H1 (cell line): ENCODE data around the gene QRSL1. TPM values are rescaled to one million over a fixed set of nuclear protein-coding genes. Genes with fewer than 3 reads are reported as not detected.

ENCODE experiments used
- CTCF ChIA-PET: fragments of 300-600 bp; sonication (Branson Sonifier 250); formaldehyde crosslinking; loops from one replicate; lab custom pipeline; 2021; ENCODE audit not compliant: partially characterized antibody; lab: Charles Lee
- POLR2A ChIA-PET: fragments of 300-600 bp; sonication (Branson Sonifier 250); formaldehyde crosslinking; loops from one replicate; lab custom pipeline; 2021; ENCODE audit warnings: inconsistent platforms; ENCODE audit not compliant: partially characterized antibody; lab: Charles Lee
- DNase-seq, 2 experiments: peaks; one replicate each; pipeline versions ENCODE4 v3.0.0 to v3.0.0-alpha.2; 2010 to 2022; ENCODE audit warnings: low spot score in 2 of 2, low read depth in 1 of 2, mixed read lengths in 1 of 2
- FAIRE-seq: peaks from 2 replicates; lab custom pipeline; 2011; peaks lifted over from hg19 to GRCh38; lab: Jason Lieb, UNC
- H2AFZ ChIP-seq: 2 replicates; pipeline ENCODE4 v1.8.1; 2012; ENCODE audit warnings: low read length, inconsistent platforms
- H2AK5ac ChIP-seq: 2 replicates; pipeline ENCODE4 v1.6.1; 2013; ENCODE audit warnings: low read depth, low read length
- H2BK120ac ChIP-seq: replicated peaks from 2 replicates; pipeline ENCODE3; 2013; ENCODE audit warnings: low read depth, low read length, inconsistent platforms
- H2BK12ac ChIP-seq: 2 replicates; pipeline ENCODE4 v1.6.1; 2013; ENCODE audit warnings: low read depth, low read length
- H2BK15ac ChIP-seq: 2 replicates; pipeline ENCODE4 v1.6.1; 2013; ENCODE audit warnings: low read length
- H2BK20ac ChIP-seq: 2 replicates; pipeline ENCODE4 v1.6.1; 2013; ENCODE audit warnings: low read length
- H2BK5ac ChIP-seq: 2 replicates; pipeline ENCODE4 v1.6.1; 2013; ENCODE audit warnings: low read depth, low read length
- H3K14ac ChIP-seq: 2 replicates; pipeline ENCODE4 v1.6.1; 2013; ENCODE audit warnings: inconsistent platforms; ENCODE audit not compliant: insufficient read length
- H3K18ac ChIP-seq: 2 replicates; pipeline ENCODE4 v1.6.1; 2013; ENCODE audit warnings: low read length; ENCODE audit errors: extremely low read depth
- H3K23ac ChIP-seq: 2 replicates; pipeline ENCODE4 v1.6.1; 2013; ENCODE audit warnings: inconsistent platforms; ENCODE audit not compliant: insufficient read length
- H3K23me2 ChIP-seq: 2 replicates; pipeline ENCODE4 v1.6.1; 2013; ENCODE audit warnings: low read depth, low read length
- H3K27ac ChIP-seq: 2 replicates; pipeline ENCODE4 v1.6.1; 2011; ENCODE audit warnings: low read depth, low read length, inconsistent platforms
- H3K27me3 ChIP-seq, 4 experiments: replicated peaks in 1 of 4; 1 replicate in 1 of 4; 2 replicates in 3 of 4; pipeline versions ENCODE4 v1.6.1 to v1.8.1; 2011 to 2013; ENCODE audit warnings: low read length in 3 of 4, mild to moderate bottlenecking in 3 of 4, inconsistent platforms in 2 of 4, mixed read lengths in 2 of 4, moderate library complexity in 1 of 4; ENCODE audit not compliant: control insufficient read depth in 3 of 4, insufficient read depth in 3 of 4; ENCODE audit errors: extremely low read depth in 1 of 4
- H3K36me3 ChIP-seq, 4 experiments: 2 replicates each; pipeline versions ENCODE4 v1.6.1 to v1.8.1; 2011 to 2013; ENCODE audit warnings: mild to moderate bottlenecking in 4 of 4, low read length in 3 of 4, moderate library complexity in 2 of 4, control low read depth in 1 of 4, inconsistent platforms in 1 of 4; ENCODE audit not compliant: insufficient read depth in 4 of 4, control insufficient read depth in 2 of 4
- H3K4ac ChIP-seq: replicated peaks from 2 replicates; pipeline ENCODE3; 2013; ENCODE audit warnings: low read length, low read depth, mixed read lengths, inconsistent platforms; ENCODE audit not compliant: insufficient read length
- H3K4me1 ChIP-seq, 4 experiments: replicated peaks in 1 of 4; 1 replicate in 1 of 4; 2 replicates in 3 of 4; pipeline versions ENCODE4 v1.6.1 to v1.8.1; 2011 to 2013; ENCODE audit warnings: low read length in 3 of 4, inconsistent platforms in 2 of 4, mixed read lengths in 1 of 4; ENCODE audit not compliant: insufficient read depth in 4 of 4, control insufficient read depth in 3 of 4
- H3K4me2 ChIP-seq, 2 experiments: 2 replicates each; pipeline versions ENCODE4 v1.6.1 to v1.8.1; 2011 to 2013; ENCODE audit warnings: low read depth in 2 of 2, low read length in 2 of 2, control low read depth in 1 of 2, inconsistent platforms in 1 of 2, mild to moderate bottlenecking in 1 of 2; ENCODE audit not compliant: insufficient read depth in 1 of 2
- H3K4me3 ChIP-seq, 4 experiments: fragments of 200-600, 300-600 bp in 1 of 4; sonication (generic), shearing (Covaris generic), sonication (Bioruptor Twin) in 1 of 4; 2 replicates each; pipeline versions ENCODE4 v1.5.1 to v1.8.1; 2011 to 2016; ENCODE audit warnings: low read length in 4 of 4, low read depth in 3 of 4, control low read depth in 2 of 4, inconsistent platforms in 2 of 4, mild to moderate bottlenecking in 2 of 4, mixed read lengths in 1 of 4, moderate library complexity in 1 of 4; ENCODE audit not compliant: insufficient read depth in 2 of 4; ENCODE audit errors: extremely low read depth in 1 of 4
- H3K56ac ChIP-seq: replicated peaks from 2 replicates; pipeline ENCODE3; 2013; ENCODE audit warnings: low read depth, mild to moderate bottlenecking, mixed read lengths, low read length, inconsistent platforms; ENCODE audit not compliant: insufficient read length
- H3K79me1 ChIP-seq: 2 replicates; pipeline ENCODE4 v1.6.1; 2013; ENCODE audit warnings: low read depth, low read length, control low read depth
- H3K79me2 ChIP-seq, 2 experiments: 2 replicates each; pipeline versions ENCODE4 v1.6.1 to v1.8.1; 2012 to 2013; ENCODE audit warnings: low read length in 2 of 2, mild to moderate bottlenecking in 2 of 2, inconsistent platforms in 1 of 2; ENCODE audit not compliant: insufficient read depth in 2 of 2, control insufficient read depth in 1 of 2
- H3K9ac ChIP-seq, 4 experiments: replicated peaks in 1 of 4; 1 replicate in 1 of 4; 2 replicates in 3 of 4; pipeline versions ENCODE4 v1.6.1 to v1.8.1; 2011 to 2013; ENCODE audit warnings: low read depth in 3 of 4, low read length in 3 of 4, control low read depth in 2 of 4, mild to moderate bottlenecking in 2 of 4, moderate library complexity in 2 of 4, inconsistent platforms in 1 of 4; ENCODE audit errors: extremely low read depth in 1 of 4
- H3K9me3 ChIP-seq, 2 experiments: 2 replicates each; pipeline versions ENCODE4 v1.6.1 to v1.8.1; 2012 to 2013; ENCODE audit warnings: mild to moderate bottlenecking in 2 of 2, moderate library complexity in 2 of 2, control low read depth in 1 of 2, inconsistent platforms in 1 of 2, low read depth in 1 of 2, low read length in 1 of 2, mixed read lengths in 1 of 2; ENCODE audit not compliant: insufficient read depth in 2 of 2
- H4K20me1 ChIP-seq, 2 experiments: replicated peaks in 1 of 2; 2 replicates each; pipeline versions ENCODE3 to v1.8.1; 2011 to 2013; ENCODE audit warnings: inconsistent platforms in 2 of 2, low read length in 2 of 2, mild to moderate bottlenecking in 1 of 2; ENCODE audit not compliant: insufficient read depth in 2 of 2, control insufficient read depth in 1 of 2
- H4K5ac ChIP-seq: 2 replicates; pipeline ENCODE4 v1.6.1; 2013; ENCODE audit warnings: low read length, low read depth, mixed read lengths, inconsistent platforms; ENCODE audit not compliant: insufficient read length
- H4K8ac ChIP-seq: 2 replicates; pipeline ENCODE4 v1.8.0; 2013; ENCODE audit warnings: mild to moderate bottlenecking, moderate library complexity, low read length, inconsistent platforms; ENCODE audit not compliant: insufficient read depth; ENCODE audit errors: extremely low read depth
- H4K91ac ChIP-seq: replicated peaks from 2 replicates; pipeline ENCODE3; 2013; ENCODE audit warnings: low read length, mixed read lengths, inconsistent platforms; ENCODE audit not compliant: insufficient read length
- ATF2 ChIP-seq: IDR thresholded peaks from 2 replicates; pipeline ENCODE4 v1.6.1; 2012; ENCODE audit warnings: low read length, inconsistent platforms
- CEBPB ChIP-seq: IDR thresholded peaks from 2 replicates; pipeline ENCODE4 v1.6.1; 2012; ENCODE audit warnings: low read depth, low read length
- HDAC6 ChIP-seq: IDR thresholded peaks from one replicate; pipeline ENCODE4 v1.7.1; 2012; ENCODE audit warnings: low read depth, mild to moderate bottlenecking, inconsistent platforms, low read length, moderate library complexity
- MAX ChIP-seq: IDR thresholded peaks from 2 replicates; pipeline ENCODE4 v1.6.1; 2012; ENCODE audit warnings: inconsistent platforms
- POU5F1 ChIP-seq: IDR thresholded peaks from 2 replicates; pipeline ENCODE4 v1.6.1; 2011; ENCODE audit warnings: low read depth, mild to moderate bottlenecking, low read length, moderate library complexity
- RAD21 ChIP-seq, 2 experiments: IDR thresholded peaks in 1 of 2; conservative IDR thresholded peaks in 1 of 2; 2 replicates each; pipeline ENCODE4 v1.6.1; 2011; ENCODE audit warnings: low read depth in 2 of 2, low read length in 2 of 2, improper control_type of control experiment in 1 of 2, inconsistent platforms in 1 of 2, mild to moderate bottlenecking in 1 of 2, moderate library complexity in 1 of 2
- RFX5 ChIP-seq: IDR thresholded peaks from 2 replicates; pipeline ENCODE4 v1.6.1; 2011; ENCODE audit warnings: low read depth, low read length, improper control_type of control experiment, borderline replicate concordance
- SIRT6 ChIP-seq: IDR thresholded peaks from one replicate; pipeline ENCODE4 v1.7.1; 2012; ENCODE audit warnings: low read length, inconsistent platforms
- TAF7 ChIP-seq: optimal IDR thresholded peaks from 2 replicates; pipeline ENCODE3; 2011; ENCODE audit warnings: low read depth, mild to moderate bottlenecking, inconsistent platforms, low read length, moderate library complexity, borderline replicate concordance
- TEAD4 ChIP-seq: IDR thresholded peaks from 2 replicates; pipeline ENCODE4 v1.6.1; 2012; ENCODE audit warnings: low read depth, low read length, inconsistent platforms, mixed read lengths
- WGBS, 2 experiments: shearing (Covaris generic) in 1 of 2; methylation state at CpG; one replicate each; pipeline versions ENCODE4 v1.1.6 to v1.1.7; 2013 to 2015; ENCODE audit warnings: low lambda C conversion rate in 2 of 2, mixed read lengths in 2 of 2, inconsistent platforms in 1 of 2, low coverage in 1 of 2, missing lambda C conversion rate in 1 of 2; ENCODE audit not compliant: insufficient replicate concordance in 2 of 2, insufficient coverage in 1 of 2, insufficient read length in 1 of 2; ENCODE audit errors: extremely low coverage in 1 of 2, missing lambda C conversion rate in 1 of 2; 5-methylcytosine and 5-hydroxymethylcytosine counted together
- polyA plus RNA-seq, 7 experiments: library from polyadenylated mRNA; depleted of rRNA in 3 of 7; stranded (reverse) in 5 of 7; unstranded in 2 of 7; fragments of >200 nt in 5 of 7; fragments of 200-250 nt in 2 of 7; gene quantifications; 1 replicate in 5 of 7; 2 replicates in 1 of 7; 4 replicates in 1 of 7; pipeline versions ENCODE4 v1.2.1 to v1.2.3, GENCODE V29; 2011 to 2013; ENCODE audit warnings: missing spikeins in 2 of 7, mixed read lengths in 2 of 7
- total RNA-seq: library from RNA; stranded (reverse); fragmentation: NEBNext Ultra II Directional; extraction: Animal tissue kit (Norgen Biotek cat#: 25700); gene quantifications from 2 replicates; pipeline ENCODE4 v1.2.1, GENCODE V29; 2021

The QRSL1 gene
- total and polyA plus RNA-seq, 2 of the 8 experiments (the other 6 are each of a cell fraction or from before 2014, with no cell fraction given): 7.8 to 22.2 TPM

- Histone ChIP-seq H3K27me3 (no peaks in the 10 kb centered on the region), H2AK5ac (no peak overlapping the region), H2BK120ac (no peak overlapping the region), H3K9ac (no peak overlapping the region), H3K79me1 (no peaks in the 10 kb centered on the region), H3K14ac (no peak overlapping the region), H3K36me3 (no peaks in the 10 kb centered on the region), H3K23me2 (no peaks in the 10 kb centered on the region), H4K20me1 (no peaks in the 10 kb centered on the region), H4K91ac (no peak overlapping the region), H3K23ac (no peak overlapping the region), H3K4ac (no peak overlapping the region), H3K56ac (no peak overlapping the region), H4K5ac (peak overlapping the region; percentile 26), H3K9me3 (no peaks in the 10 kb centered on the region), H2BK20ac (no peak overlapping the region), H3K27ac (no peak overlapping the region), H2BK12ac (no peak overlapping the region), H2AFZ (no peak overlapping the region), H2BK15ac (no peak overlapping the region), H3K18ac (no peak overlapping the region), H4K8ac (no peak overlapping the region), H3K4me2 (no peak overlapping the region), H2BK5ac (no peak overlapping the region), H3K4me1 (peaks cover 2 to 13% (median 9%) of the 10 kb centered on the region in 4 experiments; a peak in 6 of 7 replicates), H3K79me2 (no peaks in the 10 kb centered on the region), H3K4me3 (no peak overlapping the region)
- peak; percentile 32 for FAIRE-seq
- DNase-seq: no peak
- ChIA-PET POLR2A (interaction anchor here (0.7 kb wide), 1 partner anchor 74 kb away, joined by 4 read pairs; no protein-coding TSS in a partner anchor), CTCF (interaction anchor here (0.8 to 2.2 kb wide), 7 partner anchors 11 to 125 kb away, joined by 3 to 7 read pairs (median 5); no protein-coding TSS in a partner anchor)
- 94% methylated on average over 6 of the region's 6 CpGs; no CpG with 5 or more reads in 1 of the 2 experiments for WGBS, 2 experiments
- 0 out of 2 replicates have a peak, but pooled peaks have one; percentile 37 for TF ChIP-seq CEBPB
- TF ChIP-seq SIRT6: no peak
- TF ChIP-seq MAX: no peak
- no peak for TF ChIP-seq TAF7
- 0 out of 2 replicates have a peak, but pooled peaks have one; percentile 12 for TF ChIP-seq TEAD4
- no peak for TF ChIP-seq POU5F1
- TF ChIP-seq HDAC6: no peak
- TF ChIP-seq RFX5: no peak
- no peak for TF ChIP-seq ATF2
- peak; percentile 69 to 77 for TF ChIP-seq RAD21 (IDR thresholded peaks at IDR 0.05 in 1 of 2, conservative IDR thresholded peaks at IDR 0.05 in 1 of 2; ENCODE audit: low read depth in 2 of 2, low read length in 2 of 2)
Observed at GRCh38 chr6:106688177-106688951, 59.0 kb downstream of the QRSL1 start.
